A549 (cell line): Measurements from ENCODE around the gene PAX9. TPM values are rescaled to one million over a fixed set of nuclear protein-coding genes. Genes with fewer than 3 reads are reported as not detected.

Source experiments
- ATAC-seq, 2 experiments: fragments of 200-7000 bp in 1 of 2; fragments of >200 bp in 1 of 2; cut with Nextera tagmentation in 1 of 2; cut with Tn5 transposase in 1 of 2; 3 replicates each; pipeline versions ENCODE4 v1.8.0 to v1.9.1; 2018 to 2020; ENCODE audit warnings: mild to moderate bottlenecking in 1 of 2, moderate library complexity in 1 of 2
- CTCF ChIA-PET: fragments of 300-600 bp; sonication (Branson Sonifier 250); formaldehyde crosslinking; extraction: SDS; loops from one replicate; lab custom pipeline; 2021; ENCODE audit warnings: antibody characterized with exemption, inconsistent platforms; lab: Yijun Ruan, JAX
- POLR2A ChIA-PET: fragments of 350-600 bp; formaldehyde crosslinking; extraction: SDS; loops from one replicate; lab custom pipeline; 2021; ENCODE audit warnings: antibody characterized with exemption, inconsistent platforms; lab: Yijun Ruan, JAX
- DNase-seq, 2 experiments: peaks; one replicate each; pipeline versions ENCODE4 v3.0.0 to v3.0.0-alpha.2; 2011 to 2016; ENCODE audit warnings: low read depth in 1 of 2, low spot score in 1 of 2
- FAIRE-seq: peaks from 2 replicates; lab custom pipeline; 2011; peaks lifted over from hg19 to GRCh38; lab: Jason Lieb, UNC
- H3K27ac ChIP-seq, 2 experiments: fragments of >200 bp; sonication (Bioruptor Twin); formaldehyde crosslinking; 3 replicates each; pipeline ENCODE4 v1.5.1; 2016 to 2017
- H3K4me1 ChIP-seq: fragments of >200 bp; sonication (Bioruptor Twin); formaldehyde crosslinking; 3 replicates; pipeline ENCODE4 v1.6.1; 2016
- H3K4me2 ChIP-seq: fragments of >200 bp; sonication (Bioruptor Twin); formaldehyde crosslinking; 3 replicates; pipeline ENCODE4 v1.6.1; 2016
- H3K4me3 ChIP-seq: fragments of >200 bp; sonication (Bioruptor Twin); formaldehyde crosslinking; 3 replicates; pipeline ENCODE4 v1.5.1; 2016
- H3K9me3 ChIP-seq: fragments of >200 bp; sonication (Bioruptor Twin); formaldehyde crosslinking; 3 replicates; pipeline ENCODE4 v1.6.1; 2016
- CBX2 ChIP-seq: fragments of 200-600 bp; sonication (generic); IDR thresholded peaks from 2 replicates; pipeline ENCODE4 v1.6.1; 2016; ENCODE audit warnings: low read depth, mild to moderate bottlenecking, borderline replicate concordance
- CHD4 ChIP-seq: fragments of 200-600 bp; sonication (generic); IDR thresholded peaks from 2 replicates; pipeline ENCODE4 v1.6.1; 2016; ENCODE audit warnings: antibody characterized with exemption, mild to moderate bottlenecking, borderline replicate concordance
- CTCF ChIP-seq: fragments of >200 bp; sonication (Bioruptor Twin); formaldehyde crosslinking; IDR thresholded peaks from 3 replicates; pipeline ENCODE4 v1.5.1; 2016
- E2F6 ChIP-seq: IDR thresholded peaks from 2 replicates; pipeline ENCODE4 v1.6.1; 2012; ENCODE audit warnings: low read depth, borderline replicate concordance
- ESRRA ChIP-seq: fragments of 150-350 bp; IDR thresholded peaks from 2 replicates; pipeline ENCODE4 v1.6.1; 2014; ENCODE audit warnings: mild to moderate bottlenecking, low read length, borderline replicate concordance
- FOSB ChIP-seq: fragments of 250-450 bp; sonication (Bioruptor Pico); IDR thresholded peaks from 2 replicates; pipeline ENCODE4 v1.5.0; 2020; ENCODE audit warnings: mild to moderate bottlenecking, moderate library complexity
- HEYL ChIP-seq: fragments of 250-450 bp; sonication (Bioruptor Pico); IDR thresholded peaks from 2 replicates; pipeline ENCODE4 v1.8.0; 2021; ENCODE audit warnings: mild to moderate bottlenecking, moderate library complexity
- HMGXB4 ChIP-seq: fragments of 250-450 bp; sonication (Bioruptor Pico); IDR thresholded peaks from 2 replicates; pipeline ENCODE4 v1.5.0; 2021; ENCODE audit warnings: mild to moderate bottlenecking, moderate library complexity, borderline replicate concordance
- JUN ChIP-seq, 2 experiments: fragments of >200 bp; sonication (Bioruptor Twin); formaldehyde crosslinking; IDR thresholded peaks; 2 replicates in 1 of 2; 3 replicates in 1 of 2; pipeline ENCODE4 v1.6.1; 2016 to 2017
- JUNB ChIP-seq: fragments of >200 bp; sonication (Bioruptor Twin); formaldehyde crosslinking; IDR thresholded peaks from 2 replicates; pipeline ENCODE4 v1.6.1; 2016
- PBX3 ChIP-seq: IDR thresholded peaks from 2 replicates; pipeline ENCODE4 v1.6.1; 2012
- POLR2AphosphoS2 ChIP-seq: conservative IDR thresholded peaks from 2 replicates; pipeline ENCODE4 v1.6.1; 2012; ENCODE audit warnings: low read length, improper control_type of control experiment, inconsistent platforms
- RARB ChIP-seq: fragments of 250-450 bp; sonication (Bioruptor Pico); IDR thresholded peaks from 2 replicates; pipeline ENCODE4 v1.8.0; 2021; ENCODE audit warnings: mild to moderate bottlenecking, moderate library complexity
- RCOR1 ChIP-seq: fragments of 150-350 bp; IDR thresholded peaks from 2 replicates; pipeline ENCODE4 v1.6.1; 2014; ENCODE audit warnings: antibody characterized with exemption, low read length, low read depth
- RFX5 ChIP-seq: fragments of 450-650 bp; IDR thresholded peaks from 2 replicates; pipeline ENCODE4 v1.7.1; 2014; ENCODE audit warnings: antibody characterized with exemption, mild to moderate bottlenecking, moderate library complexity
- RNF2 ChIP-seq: fragments of 200-600 bp; sonication (generic); IDR thresholded peaks from 2 replicates; pipeline ENCODE4 v1.6.1; 2016; ENCODE audit warnings: low read depth, mild to moderate bottlenecking, antibody characterized with exemption, moderate library complexity, borderline replicate concordance
- SMC3 ChIP-seq: fragments of >200 bp; sonication (Bioruptor Twin); formaldehyde crosslinking; IDR thresholded peaks from 3 replicates; pipeline ENCODE4 v1.6.1; 2018; ENCODE audit warnings: inconsistent platforms
- TFCP2L1 ChIP-seq: fragments of 250-450 bp; sonication (Bioruptor Pico); IDR thresholded peaks from 2 replicates; pipeline ENCODE4 v1.5.0; 2021; ENCODE audit warnings: mild to moderate bottlenecking
- ZC3H11A ChIP-seq: fragments of 450-650 bp; IDR thresholded peaks from 2 replicates; pipeline ENCODE4 v1.6.1; 2014; ENCODE audit warnings: antibody characterized with exemption, mild to moderate bottlenecking
- ZNF302 ChIP-seq: fragments of 250-450 bp; sonication (Bioruptor Pico); IDR thresholded peaks from 2 replicates; pipeline ENCODE4 v1.9.0; 2021; ENCODE audit warnings: inconsistent platforms, mild to moderate bottlenecking, moderate library complexity
- WGBS: methylation state at CpG from one replicate; pipeline ENCODE4 v1.1.6; 2017; ENCODE audit errors: missing lambda C conversion rate; 5-methylcytosine and 5-hydroxymethylcytosine counted together
- polyA plus RNA-seq, 4 experiments: library from polyadenylated mRNA; depleted of rRNA in 3 of 4; stranded (reverse); fragments of >200 nt; fragmentation: RNase III in 1 of 4; extraction: RNeasy Plus Mini Kit Qiagen cat#74134 plus additional on column Dnase treatment in 1 of 4; gene quantifications; 2 replicates in 3 of 4; 3 replicates in 1 of 4; pipeline ENCODE4 v1.2.3, GENCODE V29; 2011 to 2017
- TF ChIP-seq, protein P1 (sequence below): fragments of 250-450 bp; sonication (Bioruptor Pico); IDR thresholded peaks from 2 replicates; pipeline ENCODE4 v1.5.0; 2020; ENCODE audit warnings: low read depth, mild to moderate bottlenecking, moderate library complexity

The PAX9 gene
- polyA plus RNA-seq, 2 of the 4 experiments (the other 2 are of a cell fraction), result 0.75 to 1.8 TPM

- TF ChIP-seq POLR2AphosphoS2 (no peak), E2F6 (no peak), TFCP2L1 (CRISPR knock-in tag) (no peak), RARB (CRISPR knock-in tag) (no peak), RNF2 (no peak), HMGXB4 (CRISPR knock-in tag) (no peak)
- TF ChIP-seq, all 56 proteins: peak for 0
- Histone ChIP-seq H3K4me1 (no peaks in the 10 kb centered on the region), H3K4me2 (no peak overlapping the region), H3K27ac (no peak overlapping the region), H3K4me3 (no peak overlapping the region), H3K9me3 (no peaks in the 10 kb centered on the region)
- WGBS, result 76% methylated on average over 6 of the region's 6 CpGs
- ChIA-PET CTCF (no interaction called here), POLR2A (no interaction called here)
- FAIRE-seq (no peak), ATAC-seq (no peak), DNase-seq (no peak)
Observed at GRCh38 chr14:36675581-36675980, 13.9 kb downstream of the PAX9 start.

- DNase-seq, result no peak
- ATAC-seq, result no peak
- H3K4me1 ChIP-seq, result no peaks in the 10 kb centered on the region
- H3K4me3 ChIP-seq, result no peak overlapping the region
- POLR2A ChIA-PET, result no interaction called here
- no peak for FAIRE-seq
- WGBS, result 92% methylated on average over 10 of the region's 10 CpGs
- no peak overlapping the region for H3K27ac ChIP-seq
- no peak for TF ChIP-seq CHD4
- TF ChIP-seq CBX2, result no peak
- no peak for TF ChIP-seq CTCF
- no peak for TF ChIP-seq FOSB
- TF ChIP-seq HEYL, result no peak
- TF ChIP-seq HMGXB4 (CRISPR knock-in tag), result no peak
- no peak for TF ChIP-seq JUN (IDR thresholded peaks at IDR 0.05)
- TF ChIP-seq ZNF302 (CRISPR knock-in tag), result no peak
- no peak for TF ChIP-seq JUNB
- no peak for TF ChIP-seq ESRRA
- TF ChIP-seq ZC3H11A, result no peak
- no peak for TF ChIP-seq SMC3
- TF ChIP-seq RCOR1, result no peak
- TF ChIP-seq, all 56 proteins: peak for 0
- Histone ChIP-seq H3K4me2 (no peak overlapping the region), H3K9me3 (no peaks in the 10 kb centered on the region)
- CTCF ChIA-PET, result no interaction called here
Observed at GRCh38 chr14:36676236-36676635, 14.6 kb downstream of the PAX9 start.

DNA sequence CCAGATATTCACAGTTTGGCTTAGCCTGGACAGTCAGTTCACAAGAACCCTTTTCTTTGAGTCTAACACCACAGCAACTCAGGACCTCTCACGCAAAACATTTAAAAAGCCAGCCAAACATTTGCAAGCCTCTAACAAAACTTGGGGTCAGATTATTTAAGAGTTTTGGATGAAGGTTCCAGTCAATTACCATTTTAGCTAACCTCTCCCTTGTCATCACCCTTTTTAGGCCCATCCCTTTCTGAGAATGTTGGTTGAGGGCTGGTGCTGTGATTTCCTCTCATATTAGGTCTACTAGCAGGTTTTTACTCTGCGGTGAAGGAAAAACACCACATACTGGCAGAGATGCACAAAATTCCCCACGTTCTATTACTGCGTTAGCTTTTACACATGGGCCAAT lies 20.7 kb downstream of the PAX9 start:
- CTCF ChIA-PET, result interaction anchor here (0.6 to 2.2 kb wide), 3 partner anchors 8 to 406 kb away, joined by 3 to 5 read pairs (median 3); no protein-coding TSS in a partner anchor
- ATAC-seq (no peak), FAIRE-seq (no peak), DNase-seq (no peak)
- no peak overlapping the region for H3K4me2 ChIP-seq
- H3K4me3 ChIP-seq, result no peak overlapping the region
- POLR2A ChIA-PET, result no interaction called here
- 91% methylated on average over 4 of the region's 4 CpGs for WGBS
- no peak overlapping the region for H3K27ac ChIP-seq
- H3K4me1 ChIP-seq, result no peaks in the 10 kb centered on the region
- H3K9me3 ChIP-seq, result no peaks in the 10 kb centered on the region
- no peak for TF ChIP-seq RARB (CRISPR knock-in tag)
- no peak for TF ChIP-seq RFX5
- no peak for TF ChIP-seq PBX3
- no peak for TF ChIP-seq RCOR1
- no peak for TF ChIP-seq E2F6
- no peak for TF ChIP-seq RNF2
- TF ChIP-seq ESRRA, result no peak
- TF ChIP-seq, protein P1, sequence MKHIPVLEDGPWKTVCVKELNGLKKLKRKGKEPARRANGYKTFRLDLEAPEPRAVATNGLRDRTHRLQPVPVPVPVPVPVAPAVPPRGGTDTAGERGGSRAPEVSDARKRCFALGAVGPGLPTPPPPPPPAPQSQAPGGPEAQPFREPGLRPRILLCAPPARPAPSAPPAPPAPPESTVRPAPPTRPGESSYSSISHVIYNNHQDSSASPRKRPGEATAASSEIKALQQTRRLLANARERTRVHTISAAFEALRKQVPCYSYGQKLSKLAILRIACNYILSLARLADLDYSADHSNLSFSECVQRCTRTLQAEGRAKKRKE (CRISPR knock-in tag), result no peak
- no peak for TF ChIP-seq CTCF
